GM20000 (cell line): ENCODE measurements around the gene DIP2C.

Experiments used
- DNase-seq: peaks from one replicate; pipeline ENCODE4 v3.0.0; 2012; ENCODE audit warnings: low spot score
- TF ChIP-seq, protein P1 (sequence below): IDR thresholded peaks from 2 replicates; pipeline ENCODE4 v1.5.1; 2012; ENCODE audit warnings: mild to moderate bottlenecking, control low read depth; ENCODE audit errors: extremely low read depth, missing control alignments

Gene DIP2C

GRCh38 chr10:595473-595872 is 94.0 kb downstream of the DIP2C start:
- TF ChIP-seq, protein P1, sequence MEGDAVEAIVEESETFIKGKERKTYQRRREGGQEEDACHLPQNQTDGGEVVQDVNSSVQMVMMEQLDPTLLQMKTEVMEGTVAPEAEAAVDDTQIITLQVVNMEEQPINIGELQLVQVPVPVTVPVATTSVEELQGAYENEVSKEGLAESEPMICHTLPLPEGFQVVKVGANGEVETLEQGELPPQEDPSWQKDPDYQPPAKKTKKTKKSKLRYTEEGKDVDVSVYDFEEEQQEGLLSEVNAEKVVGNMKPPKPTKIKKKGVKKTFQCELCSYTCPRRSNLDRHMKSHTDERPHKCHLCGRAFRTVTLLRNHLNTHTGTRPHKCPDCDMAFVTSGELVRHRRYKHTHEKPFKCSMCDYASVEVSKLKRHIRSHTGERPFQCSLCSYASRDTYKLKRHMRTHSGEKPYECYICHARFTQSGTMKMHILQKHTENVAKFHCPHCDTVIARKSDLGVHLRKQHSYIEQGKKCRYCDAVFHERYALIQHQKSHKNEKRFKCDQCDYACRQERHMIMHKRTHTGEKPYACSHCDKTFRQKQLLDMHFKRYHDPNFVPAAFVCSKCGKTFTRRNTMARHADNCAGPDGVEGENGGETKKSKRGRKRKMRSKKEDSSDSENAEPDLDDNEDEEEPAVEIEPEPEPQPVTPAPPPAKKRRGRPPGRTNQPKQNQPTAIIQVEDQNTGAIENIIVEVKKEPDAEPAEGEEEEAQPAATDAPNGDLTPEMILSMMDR, result no peak
- no peak for DNase-seq

- TF ChIP-seq, protein P1, result no peak
- no peak for DNase-seq
These were observed 94.7 kb downstream of the DIP2C start for GRCh38 chr10:594584-595270.

GRCh38 chr10:593901-594457 is 95.5 kb downstream of the DIP2C start:
- TF ChIP-seq, protein P1, result no peak
- no peak for DNase-seq

DNA sequence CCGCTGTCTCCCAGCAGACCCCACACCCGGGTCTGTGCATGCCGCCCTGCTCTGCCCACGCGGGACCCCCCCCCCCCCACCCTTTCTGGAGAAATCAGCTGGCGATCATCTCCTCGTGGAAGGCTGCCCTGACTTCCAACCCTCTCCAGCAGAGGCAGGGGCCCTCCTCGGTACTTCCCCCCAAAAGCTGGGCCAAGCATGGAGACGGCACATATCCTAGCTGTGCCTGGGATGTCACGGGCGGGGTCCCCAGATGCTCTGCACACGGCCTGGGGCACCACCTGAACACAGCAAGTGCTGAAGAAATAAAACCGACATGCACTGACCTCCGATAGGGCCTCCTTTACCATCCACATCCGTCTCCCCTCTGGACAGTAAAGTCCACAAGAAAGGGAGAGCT is 96.0 kb downstream of the DIP2C start:
- no peak for DNase-seq
- TF ChIP-seq, protein P1, result no peak

GRCh38 chr10:593016-593415 is 96.5 kb downstream of the DIP2C start:
- DNase-seq, result no peak
- TF ChIP-seq, protein P1, result no peak

GRCh38 chr10:591646-592045 is 97.8 kb downstream of the DIP2C start:
- DNase-seq, result no peak
- TF ChIP-seq, protein P1, result no peak

DNA sequence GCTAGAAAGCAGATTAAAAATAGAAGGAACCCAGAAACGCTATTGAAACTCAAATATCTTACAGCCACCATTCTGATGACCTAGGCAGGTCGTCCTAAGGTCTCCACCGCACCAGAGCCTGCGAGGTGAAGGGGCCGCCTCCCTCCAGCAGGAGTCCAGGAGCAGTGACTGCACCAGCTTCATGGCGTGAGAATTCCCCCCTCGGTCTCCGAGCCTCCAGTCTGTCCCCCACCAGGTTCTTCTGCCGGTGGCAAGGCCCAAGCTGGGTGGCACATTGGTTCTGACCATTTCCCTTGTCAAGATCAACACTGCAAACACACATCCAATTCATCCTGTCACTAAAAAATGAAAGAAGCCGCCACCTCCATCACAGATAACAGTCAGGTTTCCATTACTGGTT is 98.7 kb downstream of the DIP2C start:
- TF ChIP-seq, protein P1, result no peak

More for the DNA sequence above, 98.7 kb downstream of the DIP2C start:
- no peak for DNase-seq
